ENCODE measurements around the gene TPM4. TPM values are rescaled to one million over a fixed set of nuclear protein-coding genes. Genes with fewer than 3 reads are reported as not detected.

Gene TPM4
- total and polyA plus RNA-seq, 2 experiments from 2014 or later = 223 to 288 TPM

GRCh38 chr19:16091546-16092475 lies 15.5 kb downstream of the TPM4 start:
- Mint-ChIP-seq H3K4me1 (no peaks in the 10 kb centered on the region), H3K27me3 (ENCODE audit: insufficient read depth, low read depth, poor library complexity) (peaks cover 13% of the 10 kb centered on the region), H3K4me3 (no peak overlapping the region), H3K9me3 (no peaks in the 10 kb centered on the region), H3K36me3 (ENCODE audit: low read depth) (peaks cover 96% of the 10 kb centered on the region), H3K27ac (no peak overlapping the region)
- Histone ChIP-seq H3K27me3 (ENCODE audit: insufficient read depth) (no peaks in the 10 kb centered on the region), H3F3A (replicated peaks; ENCODE audit: low read depth) (0 out of 2 replicates have a peak, but pooled peaks cover 6% of the 10 kb centered on the region), H2AFZ (no peak overlapping the region), H3K36me3 (ENCODE audit: insufficient read depth) (peaks cover 95% of the 10 kb centered on the region), H3K79me2 (replicated peaks; ENCODE audit: insufficient read depth) (no peaks in the 10 kb centered on the region; the same call in 1 of the 2 replicates), H3K4me1 (ENCODE audit: insufficient read depth) (no peaks in the 10 kb centered on the region), H3K4me3 (no peak overlapping the region), H3K4me2 (no peak overlapping the region), H4K20me1 (replicated peaks; ENCODE audit: insufficient read depth) (peaks cover 15% of the 10 kb centered on the region), H3K27ac (ENCODE audit: low read depth) (no peak overlapping the region), H3K9me2 (ENCODE audit: insufficient read depth) (no peaks in the 10 kb centered on the region)
- ATAC-seq = no peak
- no peak for DNase-seq (ENCODE audit: low spot score)
- TF ChIP-seq CREB1 (CRISPR knock-in tag; IDR thresholded peaks at IDR 0.05; ENCODE audit: low read depth) (no peak), JUNB (IDR thresholded peaks at IDR 0.05; ENCODE audit: unreplicated experiment) (no peak), ZNF331 (CRISPR knock-in tag; IDR thresholded peaks at IDR 0.05; ENCODE audit: low read depth) (no peak), ZNF462 (CRISPR knock-in tag; IDR thresholded peaks at IDR 0.05) (no peak), NANOG (IDR thresholded peaks at IDR 0.05; ENCODE audit: borderline replicate concordance) (no peak)
